H9 (cell line): ENCODE results near the gene SPATA6L. TPM values are rescaled to one million over a fixed set of nuclear protein-coding genes. Genes with fewer than 3 reads are reported as not detected.

ENCODE experiments used
- DNase-seq: peaks from one replicate; pipeline ENCODE4 v3.0.0-alpha.2; 2017
- H2AFZ ChIP-seq: one replicate; pipeline ENCODE4 v1.6.1; 2013; ENCODE audit warnings: mild to moderate bottlenecking, low read length, control low read depth, moderate library complexity
- H2AK5ac ChIP-seq: 2 replicates; pipeline ENCODE4 v1.6.1; 2013; ENCODE audit warnings: low read length, control low read depth, mixed read lengths; ENCODE audit not compliant: insufficient read length
- H2BK120ac ChIP-seq: one replicate; pipeline ENCODE4 v1.6.1; 2013; ENCODE audit warnings: low read depth, mild to moderate bottlenecking, low read length, control low read depth, inconsistent platforms; ENCODE audit not compliant: poor library complexity, severe bottlenecking
- H2BK12ac ChIP-seq: 2 replicates; pipeline ENCODE4 v1.6.1; 2013; ENCODE audit warnings: low read length, control low read depth, mixed read lengths, low read depth; ENCODE audit not compliant: insufficient read length
- H2BK15ac ChIP-seq: 2 replicates; pipeline ENCODE4 v1.6.1; 2013; ENCODE audit warnings: low read depth, low read length, control low read depth
- H2BK20ac ChIP-seq: one replicate; pipeline ENCODE4 v1.6.1; 2013; ENCODE audit warnings: low read depth, mild to moderate bottlenecking, low read length, control low read depth, inconsistent platforms; ENCODE audit not compliant: poor library complexity, severe bottlenecking
- H2BK5ac ChIP-seq: 2 replicates; pipeline ENCODE4 v1.6.1; 2013; ENCODE audit warnings: low read length, control low read depth, mixed read lengths; ENCODE audit not compliant: insufficient read length
- H3K14ac ChIP-seq: 2 replicates; pipeline ENCODE4 v1.6.1; 2013; ENCODE audit warnings: low read length, control low read depth; ENCODE audit not compliant: insufficient read depth
- H3K18ac ChIP-seq: 2 replicates; pipeline ENCODE4 v1.6.1; 2013; ENCODE audit warnings: low read depth, mild to moderate bottlenecking, mixed read lengths, low read length, control low read depth; ENCODE audit not compliant: insufficient read length
- H3K23ac ChIP-seq: 2 replicates; pipeline ENCODE4 v1.6.1; 2013; ENCODE audit warnings: low read length, control low read depth, mixed read lengths, low read depth; ENCODE audit not compliant: insufficient read length
- H3K23me2 ChIP-seq: 2 replicates; pipeline ENCODE4 v1.6.1; 2013; ENCODE audit warnings: low read depth, mild to moderate bottlenecking, mixed read lengths, low read length, control low read depth; ENCODE audit not compliant: insufficient read length, poor library complexity, severe bottlenecking
- H3K27ac ChIP-seq: 2 replicates; pipeline ENCODE4 v1.5.1; 2013; ENCODE audit warnings: low read length, control low read depth, mixed read lengths, low read depth; ENCODE audit not compliant: insufficient read length
- H3K27me3 ChIP-seq: 2 replicates; pipeline ENCODE4 v1.6.1; 2013; ENCODE audit warnings: low read length, control low read depth, inconsistent platforms; ENCODE audit not compliant: insufficient read depth
- H3K4ac ChIP-seq: 2 replicates; pipeline ENCODE4 v1.6.1; 2013; ENCODE audit warnings: low read depth, mild to moderate bottlenecking, control low read depth, inconsistent platforms, low read length, moderate library complexity
- H3K4me1 ChIP-seq: 2 replicates; pipeline ENCODE4 v1.6.1; 2013; ENCODE audit warnings: low read length, control low read depth, inconsistent platforms; ENCODE audit not compliant: insufficient read depth
- H3K4me2 ChIP-seq: 2 replicates; pipeline ENCODE4 v1.6.1; 2013; ENCODE audit warnings: low read length, control low read depth, mixed read lengths; ENCODE audit not compliant: insufficient read length, insufficient read depth
- H3K56ac ChIP-seq: 2 replicates; pipeline ENCODE4 v1.6.1; 2013; ENCODE audit warnings: low read depth, mild to moderate bottlenecking, mixed read lengths, low read length, control low read depth; ENCODE audit not compliant: insufficient read length
- H3K79me1 ChIP-seq: 2 replicates; pipeline ENCODE4 v1.6.1; 2013; ENCODE audit warnings: low read depth, mild to moderate bottlenecking, moderate library complexity, low read length, control low read depth, inconsistent platforms; ENCODE audit not compliant: insufficient read depth, poor library complexity, severe bottlenecking
- H3K79me2 ChIP-seq: 2 replicates; pipeline ENCODE4 v1.6.1; 2013; ENCODE audit warnings: low read length, control low read depth, inconsistent platforms; ENCODE audit not compliant: insufficient read depth
- H3K9ac ChIP-seq: 2 replicates; pipeline ENCODE4 v1.6.1; 2013; ENCODE audit warnings: low read length, control low read depth, mixed read lengths; ENCODE audit not compliant: insufficient read length; ENCODE audit errors: extremely low read depth
- H3K9me3 ChIP-seq: one replicate; pipeline ENCODE4 v1.6.1; 2013; ENCODE audit warnings: low read depth, low read length, inconsistent platforms; ENCODE audit not compliant: control insufficient read depth
- H3T11ph ChIP-seq: one replicate; pipeline ENCODE4 v1.6.1; 2013; ENCODE audit warnings: mild to moderate bottlenecking, low read length, control low read depth, inconsistent platforms
- H4K20me1 ChIP-seq: one replicate; pipeline ENCODE4 v1.6.1; 2013; ENCODE audit not compliant: control insufficient read depth, insufficient read length, insufficient read depth
- H4K5ac ChIP-seq: 2 replicates; pipeline ENCODE4 v1.6.1; 2013; ENCODE audit warnings: low read depth, mild to moderate bottlenecking, mixed read lengths, low read length, control low read depth; ENCODE audit not compliant: insufficient read length
- H4K8ac ChIP-seq: replicated peaks from 2 replicates; pipeline ENCODE4 v1.6.1; 2013; ENCODE audit warnings: low read length, control low read depth, mixed read lengths, low read depth; ENCODE audit not compliant: insufficient read length
- H4K91ac ChIP-seq: 2 replicates; pipeline ENCODE4 v1.6.1; 2013; ENCODE audit warnings: low read depth, mild to moderate bottlenecking, moderate library complexity, mixed read lengths, low read length, control low read depth; ENCODE audit not compliant: insufficient read length
- H3K27ac Mint-ChIP-seq, 3 experiments: 2 replicates in 2 of 3; 3 replicates in 1 of 3; pipeline ENCODE4 v1.8.0; 2020 to 2021; ENCODE audit warnings: mixed read lengths in 3 of 3, mild to moderate bottlenecking in 1 of 3, moderate library complexity in 1 of 3
- H3K27me3 Mint-ChIP-seq: 2 replicates; pipeline ENCODE4 v1.8.0; 2021; ENCODE audit warnings: low read depth, mild to moderate bottlenecking, moderate library complexity, mixed read lengths
- H3K36me3 Mint-ChIP-seq, 3 experiments: 2 replicates in 2 of 3; 3 replicates in 1 of 3; pipeline ENCODE4 v1.8.0; 2020 to 2021; ENCODE audit warnings: low read depth in 3 of 3, mixed read lengths in 3 of 3; ENCODE audit not compliant: insufficient read depth in 1 of 3
- H3K4me1 Mint-ChIP-seq, 2 experiments: 2 replicates each; pipeline ENCODE4 v1.8.0; 2020; ENCODE audit warnings: mixed read lengths in 2 of 2
- H3K4me3 Mint-ChIP-seq, 2 experiments: 2 replicates in 1 of 2; 3 replicates in 1 of 2; pipeline ENCODE4 v1.8.0; 2020 to 2021; ENCODE audit warnings: mild to moderate bottlenecking in 2 of 2, mixed read lengths in 2 of 2, moderate library complexity in 1 of 2
- H3K9me3 Mint-ChIP-seq, 2 experiments: 2 replicates in 1 of 2; 3 replicates in 1 of 2; pipeline ENCODE4 v1.8.0; 2020; ENCODE audit warnings: mild to moderate bottlenecking in 2 of 2, mixed read lengths in 2 of 2, moderate library complexity in 1 of 2
- WGBS: extraction: QIAGEN DNeasy Blood & Tissue Kit; methylation state at CpG from one replicate; pipeline ENCODE4 v1.1.7; 2013; ENCODE audit warnings: missing lambda C conversion rate, low lambda C conversion rate, mixed read lengths; ENCODE audit not compliant: insufficient read length; ENCODE audit errors: extremely low coverage; 5-methylcytosine and 5-hydroxymethylcytosine counted together
- total RNA-seq: library from RNA; stranded (reverse); gene quantifications from 2 replicates; pipeline ENCODE4 v1.2.1, GENCODE V29; 2021
- TF ChIP-seq, protein P1 (sequence below): fragments of 200-600 bp; sonication (generic); conservative IDR thresholded peaks from 3 replicates; pipeline ENCODE4 v1.8.0; 2021; ENCODE audit warnings: antibody characterized with exemption, mild to moderate bottlenecking

The SPATA6L gene
- total RNA-seq, 1 experiment from 2014 or later = 0.87 TPM

DNA sequence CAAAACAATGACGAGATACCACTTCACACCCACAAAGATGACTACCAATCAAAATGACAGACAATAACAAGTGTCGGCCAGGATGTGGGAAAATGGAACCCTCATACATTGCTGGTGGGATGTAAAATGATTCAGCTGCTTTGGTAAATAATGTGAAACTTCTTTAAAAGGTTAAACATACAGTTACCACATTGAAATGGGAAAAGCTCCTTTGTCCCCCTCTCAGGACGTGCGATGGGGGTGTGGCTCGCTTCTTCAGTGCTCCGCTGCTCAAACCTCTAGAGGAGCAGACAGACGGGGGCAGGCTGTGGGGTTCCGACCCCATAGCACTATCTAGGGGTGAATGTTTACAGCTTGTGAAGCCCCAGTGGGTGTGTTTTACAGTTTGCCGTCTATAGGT lies 12.2 kb downstream of the SPATA6L start:
- no peak overlapping the region for H2BK12ac ChIP-seq
- no peak overlapping the region for H4K5ac ChIP-seq
- no peak overlapping the region for H4K8ac ChIP-seq
- no peaks in the 10 kb centered on the region for H3K36me3 Mint-ChIP-seq
- no peaks in the 10 kb centered on the region for H4K20me1 ChIP-seq
- H3K4me1 Mint-ChIP-seq = peaks cover 9 to 15% of the 10 kb centered on the region in 2 experiments
- H3K79me2 ChIP-seq = no peaks in the 10 kb centered on the region
- no peaks in the 10 kb centered on the region for H3K79me1 ChIP-seq
- no peak overlapping the region for H2BK15ac ChIP-seq
- no peak overlapping the region for H3K18ac ChIP-seq
- H3K9me3 ChIP-seq = no peaks in the 10 kb centered on the region
- H3T11ph ChIP-seq = no peak overlapping the region
- no peaks in the 10 kb centered on the region for H3K23me2 ChIP-seq
- H2AK5ac ChIP-seq = no peak overlapping the region
- H3K27me3 ChIP-seq = no peaks in the 10 kb centered on the region
- no peak overlapping the region for H3K4ac ChIP-seq
- TF ChIP-seq, protein P1, sequence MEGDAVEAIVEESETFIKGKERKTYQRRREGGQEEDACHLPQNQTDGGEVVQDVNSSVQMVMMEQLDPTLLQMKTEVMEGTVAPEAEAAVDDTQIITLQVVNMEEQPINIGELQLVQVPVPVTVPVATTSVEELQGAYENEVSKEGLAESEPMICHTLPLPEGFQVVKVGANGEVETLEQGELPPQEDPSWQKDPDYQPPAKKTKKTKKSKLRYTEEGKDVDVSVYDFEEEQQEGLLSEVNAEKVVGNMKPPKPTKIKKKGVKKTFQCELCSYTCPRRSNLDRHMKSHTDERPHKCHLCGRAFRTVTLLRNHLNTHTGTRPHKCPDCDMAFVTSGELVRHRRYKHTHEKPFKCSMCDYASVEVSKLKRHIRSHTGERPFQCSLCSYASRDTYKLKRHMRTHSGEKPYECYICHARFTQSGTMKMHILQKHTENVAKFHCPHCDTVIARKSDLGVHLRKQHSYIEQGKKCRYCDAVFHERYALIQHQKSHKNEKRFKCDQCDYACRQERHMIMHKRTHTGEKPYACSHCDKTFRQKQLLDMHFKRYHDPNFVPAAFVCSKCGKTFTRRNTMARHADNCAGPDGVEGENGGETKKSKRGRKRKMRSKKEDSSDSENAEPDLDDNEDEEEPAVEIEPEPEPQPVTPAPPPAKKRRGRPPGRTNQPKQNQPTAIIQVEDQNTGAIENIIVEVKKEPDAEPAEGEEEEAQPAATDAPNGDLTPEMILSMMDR = no peak
- no peak overlapping the region for H2BK20ac ChIP-seq
- H3K4me2 ChIP-seq = no peak overlapping the region
- WGBS = no CpG with 5 or more reads among the region's 9 CpGs
- no peaks in the 10 kb centered on the region for H3K9me3 Mint-ChIP-seq
- H2BK120ac ChIP-seq = no peak overlapping the region
- H3K23ac ChIP-seq = no peak overlapping the region
- peak overlapping the region in 1 of 3 experiments; percentile 9; a peak in 1 of 7 replicates for H3K27ac Mint-ChIP-seq
- no peak overlapping the region for H3K14ac ChIP-seq
- H3K27me3 Mint-ChIP-seq = no peaks in the 10 kb centered on the region
- no peak overlapping the region for H2AFZ ChIP-seq
- H2BK5ac ChIP-seq = no peak overlapping the region
- no peak overlapping the region for H3K27ac ChIP-seq
- no peak overlapping the region for H3K56ac ChIP-seq
- H3K4me3 Mint-ChIP-seq = no peak overlapping the region
- no peak for DNase-seq
- no peak overlapping the region for H3K9ac ChIP-seq
- no peaks in the 10 kb centered on the region for H3K4me1 ChIP-seq
- H4K91ac ChIP-seq = no peak overlapping the region
